ENCODE data around the gene PDX1.

Gene PDX1

GRCh38 chr13:27919934-27920676 lies at the start of gene PDX1:
Gene PDX1 (plus strand): TSS chr13:27920000. CDS start chr13:27920139, 139 bp downstream.
- DNase-seq: no peak

GRCh38 chr13:27878274-27878673 lies 41.5 kb upstream of the PDX1 start:
- no peak for DNase-seq

DNA sequence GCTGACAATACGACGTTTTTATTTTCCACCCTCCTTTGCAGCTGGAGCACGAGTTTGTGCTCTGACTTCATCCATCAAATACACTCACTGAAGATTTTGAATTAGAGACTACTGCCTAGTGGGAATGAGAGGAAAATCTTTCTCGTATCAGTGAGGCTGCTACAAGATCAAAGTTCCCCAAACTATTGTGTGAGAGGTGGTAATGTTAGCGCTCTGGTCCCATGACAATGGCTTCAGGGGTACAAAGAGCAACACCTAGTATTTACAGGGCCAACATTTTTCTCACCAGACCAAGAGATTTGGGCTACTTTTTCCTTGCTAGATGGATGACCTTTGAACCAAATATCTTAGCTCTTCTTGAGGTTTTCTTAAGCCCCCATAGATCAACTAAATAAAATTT lies 30.3 kb upstream of the PDX1 start:
- DNase-seq: no peak

DNA sequence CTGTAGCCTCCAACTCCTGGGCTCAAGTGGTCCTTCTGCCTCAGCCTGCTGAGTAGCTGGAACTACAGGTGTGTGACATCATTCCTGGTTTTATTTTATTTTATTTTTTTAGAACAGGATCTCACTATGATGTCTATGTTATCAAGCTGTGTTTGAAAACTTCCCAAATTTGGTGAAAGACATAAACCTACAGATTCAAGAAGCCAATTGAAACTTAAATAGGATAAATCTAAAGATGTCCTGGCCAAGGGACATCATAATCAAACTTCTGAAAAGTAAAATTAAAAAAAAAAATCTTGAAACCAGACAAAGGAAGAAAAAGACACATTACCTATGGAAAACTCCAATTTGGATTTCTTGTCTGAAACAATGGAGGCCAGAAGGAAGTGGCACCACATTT lies 23.1 kb upstream of the PDX1 start:
- no peak for DNase-seq

GRCh38 chr13:27904719-27905118 lies 15.1 kb upstream of the PDX1 start:
- DNase-seq: no peak

GRCh38 chr13:27905650-27906049 lies 14.2 kb upstream of the PDX1 start:
- no peak for DNase-seq

- no peak for DNase-seq
Measured at GRCh38 chr13:27907121-27907787, 12.5 kb upstream of the PDX1 start.

GRCh38 chr13:27909378-27909777 lies 10.4 kb upstream of the PDX1 start:
- no peak for DNase-seq

GRCh38 chr13:27911521-27911920 lies 8.3 kb upstream of the PDX1 start:
- no peak for DNase-seq

DNA sequence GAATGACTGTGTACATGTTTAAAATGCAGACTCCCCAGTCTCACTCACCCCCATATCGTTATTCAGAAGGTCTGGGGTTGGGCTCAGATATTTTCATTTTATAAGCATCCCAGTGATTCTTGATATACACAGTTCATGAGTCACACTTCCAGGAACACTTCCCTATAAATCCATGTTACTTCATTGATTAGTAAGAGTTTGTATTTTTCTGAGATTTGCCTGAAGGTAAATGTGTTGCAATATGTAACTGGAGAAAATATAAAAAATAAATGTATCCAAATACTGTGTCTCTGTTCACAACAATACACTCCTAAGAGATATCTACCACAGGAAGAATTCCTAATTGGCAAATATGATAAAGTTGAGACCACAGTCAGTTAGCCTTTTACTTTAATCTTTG lies 6.6 kb upstream of the PDX1 start:
- no peak for DNase-seq

DNA sequence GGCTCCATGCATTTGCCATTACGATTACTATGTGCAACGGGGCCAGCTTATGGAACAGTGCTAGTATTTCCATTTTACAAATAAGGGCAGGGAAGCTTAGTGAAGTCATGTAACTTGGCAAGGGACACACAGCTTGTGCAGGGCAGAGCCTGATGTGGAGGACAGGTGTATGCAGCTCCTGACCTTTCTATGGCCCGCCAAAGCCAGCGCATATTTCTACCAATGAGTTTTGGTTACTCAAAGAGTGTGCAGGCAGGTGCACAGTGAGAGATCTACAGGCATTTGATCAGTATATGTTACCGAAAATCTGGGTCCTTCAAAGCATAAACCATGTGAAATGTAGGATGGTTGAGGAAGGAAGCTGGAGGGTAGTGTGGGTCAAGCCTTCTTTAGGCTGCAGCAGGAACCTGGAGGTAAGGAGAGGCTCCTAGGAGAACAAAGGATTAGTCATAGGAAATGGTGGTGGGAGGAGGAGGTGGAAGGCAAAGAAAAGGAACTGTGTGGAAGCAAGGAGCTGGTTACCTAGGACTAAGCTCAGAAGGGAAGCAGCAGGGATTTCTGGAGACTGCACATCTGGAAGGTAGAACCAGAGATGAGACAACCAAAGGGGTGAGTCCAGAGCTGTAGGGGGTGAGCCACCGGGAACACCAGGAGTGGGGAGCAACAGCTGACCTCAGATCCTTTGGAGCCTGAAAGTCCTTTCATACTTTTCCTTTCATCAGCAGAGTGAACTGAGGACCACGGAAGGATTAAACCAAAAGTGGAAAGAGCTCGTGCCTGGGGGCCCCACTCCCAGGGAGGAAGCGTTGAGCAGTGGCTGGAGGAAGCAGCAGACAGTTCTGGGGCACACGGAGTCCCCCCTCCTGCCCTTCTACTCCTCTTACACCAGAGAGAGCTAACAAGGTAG lies 4.2 kb upstream of the PDX1 start:
- DNase-seq: no peak

GRCh38 chr13:27917121-27917947 lies 2.5 kb upstream of the PDX1 start:
- DNase-seq: no peak

GRCh38 chr13:27918041-27918917 lies 1.5 kb upstream of the PDX1 start:
- DNase-seq: no peak

- no peak for DNase-seq
Measured at GRCh38 chr13:27918918-27919658, 712 bp upstream of the PDX1 start.

DNA sequence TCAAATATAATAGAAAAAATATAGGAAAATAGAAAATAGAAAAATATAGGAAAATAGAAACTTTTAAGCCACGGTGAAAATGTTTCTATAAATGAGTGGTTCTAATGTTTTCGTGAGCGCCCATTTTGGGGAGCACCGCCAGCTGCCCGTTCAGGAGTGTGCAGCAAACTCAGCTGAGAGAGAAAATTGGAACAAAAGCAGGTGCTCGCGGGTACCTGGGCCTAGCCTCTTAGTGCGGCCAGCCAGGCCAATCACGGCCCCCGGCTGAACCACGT lies 204 bp upstream of the PDX1 start:
- no peak for DNase-seq

- DNase-seq: no peak
Measured at GRCh38 chr13:27920677-27921420, 1.0 kb downstream of the PDX1 start.

DNA sequence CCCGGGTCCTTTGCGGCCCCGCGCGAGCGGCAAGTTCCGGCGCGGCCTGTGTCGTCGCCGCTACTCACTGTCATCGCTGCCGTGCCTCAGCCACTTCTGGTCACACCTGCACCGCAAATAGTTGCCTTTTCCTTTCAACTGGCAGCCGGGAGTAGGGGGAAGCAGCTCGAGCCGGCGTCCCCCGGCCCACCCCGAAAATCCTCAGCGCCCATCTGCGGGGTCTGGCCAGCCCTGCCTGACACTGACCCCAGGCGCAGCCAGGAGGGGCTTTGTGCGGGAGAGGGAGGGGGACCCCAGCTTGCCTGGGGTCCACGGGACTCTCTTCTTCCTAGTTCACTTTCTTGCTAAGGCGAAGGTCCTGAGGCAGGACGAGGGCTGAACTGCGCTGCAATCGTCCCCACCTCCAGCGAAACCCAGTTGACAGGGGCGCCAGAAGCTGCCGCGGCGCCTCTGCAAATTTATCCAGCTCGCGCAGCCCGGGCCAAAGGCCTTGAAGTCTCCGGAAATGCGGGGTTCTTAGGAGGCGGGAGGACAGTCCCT lies 1.7 kb downstream of the PDX1 start:
- no peak for DNase-seq

DNA sequence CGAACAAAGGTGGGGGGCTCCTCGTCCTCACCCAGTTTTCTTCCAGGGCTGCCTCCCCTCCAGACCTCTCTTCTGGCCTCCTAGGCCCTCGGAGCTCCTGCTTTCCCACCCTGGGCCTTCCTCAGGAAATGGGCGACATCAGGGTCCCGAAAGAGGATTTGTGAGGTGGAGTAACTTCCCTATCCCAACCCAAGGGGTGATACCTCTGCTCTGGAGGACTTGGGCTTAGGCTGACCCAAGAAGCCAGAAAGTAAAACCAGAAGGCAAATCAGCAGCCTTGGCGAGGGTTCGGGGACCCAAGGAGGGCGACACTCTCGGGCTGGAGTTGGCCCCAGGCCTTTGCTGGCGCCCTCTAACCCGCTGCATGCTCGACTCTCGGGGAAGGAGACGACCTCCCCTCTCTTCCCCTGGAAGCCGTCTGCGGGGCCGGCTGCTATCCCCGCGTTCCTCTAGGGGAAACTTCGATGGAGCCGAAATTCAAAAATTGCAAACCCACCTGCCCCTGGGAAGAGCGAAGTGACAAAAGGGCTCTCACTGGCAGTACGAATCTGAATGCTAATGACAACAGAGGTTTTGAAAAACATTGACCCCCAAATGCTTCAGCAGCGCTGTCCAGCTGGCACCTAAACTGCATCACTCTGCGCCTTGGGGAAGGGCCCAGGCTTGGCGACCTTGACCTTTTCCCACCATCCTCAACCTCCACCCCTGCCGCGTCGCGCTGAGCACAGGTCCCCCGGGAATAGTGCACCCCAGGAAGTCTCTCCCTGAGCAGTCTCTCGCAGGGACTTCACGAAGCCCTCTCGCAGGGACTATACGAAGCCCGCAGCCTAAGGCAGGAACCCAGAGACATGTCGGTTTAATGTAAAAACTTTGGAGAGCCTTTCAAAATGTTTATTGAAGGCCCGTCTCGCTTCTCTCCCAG lies 2.4 kb downstream of the PDX1 start:
- DNase-seq: no peak
